Measurements from ENCODE around the gene TFAP2B. TPM values are rescaled to one million over a fixed set of nuclear protein-coding genes. Genes with fewer than 3 reads are reported as not detected.

TFAP2B gene
- total RNA-seq, 1 donor from 2014 or later, result not detected

DNA sequence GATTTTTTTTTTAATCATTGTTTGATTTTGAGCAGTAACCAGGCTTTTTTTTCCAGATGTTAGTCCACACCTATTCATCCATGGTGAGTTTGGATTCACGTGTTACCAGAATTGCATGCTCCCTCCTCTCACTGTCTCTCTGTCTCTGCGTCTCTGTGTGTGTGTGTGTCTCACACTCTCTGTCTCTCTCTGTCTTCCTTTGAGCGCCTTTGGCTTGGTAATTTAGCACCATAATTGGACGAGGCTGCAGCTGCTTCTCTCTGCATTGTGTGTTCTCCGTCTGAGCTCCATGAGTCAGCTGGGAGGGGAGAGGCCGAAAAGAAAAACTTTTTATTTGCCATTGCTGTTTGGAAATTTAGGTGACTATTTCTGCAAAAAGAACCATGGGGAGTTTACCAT lies 3.4 kb downstream of the TFAP2B start:
- ATAC-seq (ENCODE audit: poor library complexity) (no peak), DNase-seq (no peak)
- intact Hi-C loops (cut with DNase I), result no loop called here

DNA sequence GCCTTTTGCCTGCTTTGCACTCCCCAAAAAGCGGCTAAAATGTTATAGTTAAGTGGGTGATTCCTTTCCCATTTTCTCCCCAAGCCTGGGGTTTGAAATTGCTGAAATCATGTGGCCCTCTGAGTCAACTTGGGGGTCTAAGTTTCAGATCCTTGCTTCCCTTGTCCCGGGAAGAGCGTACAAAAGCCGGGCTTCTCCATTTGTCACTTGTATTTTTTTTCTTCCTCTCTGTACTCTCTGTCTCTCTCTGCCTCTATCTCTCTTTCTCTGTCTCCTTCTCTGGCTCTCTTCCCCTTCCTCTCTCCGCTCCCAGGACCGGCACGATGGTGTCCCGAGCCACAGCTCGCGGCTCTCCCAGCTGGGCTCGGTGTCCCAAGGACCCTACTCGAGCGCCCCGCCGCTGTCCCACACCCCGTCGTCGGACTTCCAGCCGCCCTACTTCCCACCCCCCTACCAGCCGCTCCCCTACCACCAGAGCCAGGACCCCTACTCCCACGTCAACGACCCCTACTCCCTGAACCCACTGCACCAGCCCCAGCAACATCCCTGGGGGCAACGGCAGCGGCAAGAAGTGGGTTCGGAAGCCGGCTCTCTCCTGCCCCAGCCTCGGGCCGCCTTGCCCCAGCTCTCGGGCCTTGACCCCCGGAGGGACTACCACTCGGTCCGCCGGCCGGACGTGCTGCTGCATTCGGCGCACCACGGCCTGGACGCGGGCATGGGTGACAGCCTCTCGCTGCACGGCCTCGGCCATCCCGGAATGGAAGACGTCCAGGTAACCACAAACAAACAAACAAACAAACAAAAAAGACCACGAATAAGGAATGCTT lies 4.6 kb downstream of the TFAP2B start:
- ATAC-seq (ENCODE audit: poor library complexity) (no peak), DNase-seq (no peak)
- intact Hi-C loops (cut with DNase I), result no loop called here

DNA sequence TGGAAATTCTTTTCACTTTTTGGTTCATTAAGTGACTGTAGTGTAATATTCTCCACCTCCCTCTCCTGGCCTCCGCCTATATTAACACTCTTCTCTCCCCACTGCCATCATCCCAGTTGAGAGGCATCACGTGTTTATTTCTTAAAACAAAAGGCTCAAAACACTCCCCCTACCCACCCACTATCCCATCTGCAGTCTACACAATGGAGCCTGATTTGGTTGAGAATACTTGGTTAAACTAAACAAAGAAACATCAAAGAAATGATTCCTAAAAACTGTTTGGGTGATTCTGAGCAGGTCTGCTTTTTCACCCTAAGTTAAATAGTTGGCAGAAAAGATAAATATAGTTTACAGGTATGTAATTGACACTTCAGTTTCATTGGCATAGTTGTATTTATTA lies 5.9 kb downstream of the TFAP2B start:
- intact Hi-C loops (cut with DNase I), result no loop called here
- ATAC-seq (ENCODE audit: poor library complexity) (no peak), DNase-seq (no peak)

DNA sequence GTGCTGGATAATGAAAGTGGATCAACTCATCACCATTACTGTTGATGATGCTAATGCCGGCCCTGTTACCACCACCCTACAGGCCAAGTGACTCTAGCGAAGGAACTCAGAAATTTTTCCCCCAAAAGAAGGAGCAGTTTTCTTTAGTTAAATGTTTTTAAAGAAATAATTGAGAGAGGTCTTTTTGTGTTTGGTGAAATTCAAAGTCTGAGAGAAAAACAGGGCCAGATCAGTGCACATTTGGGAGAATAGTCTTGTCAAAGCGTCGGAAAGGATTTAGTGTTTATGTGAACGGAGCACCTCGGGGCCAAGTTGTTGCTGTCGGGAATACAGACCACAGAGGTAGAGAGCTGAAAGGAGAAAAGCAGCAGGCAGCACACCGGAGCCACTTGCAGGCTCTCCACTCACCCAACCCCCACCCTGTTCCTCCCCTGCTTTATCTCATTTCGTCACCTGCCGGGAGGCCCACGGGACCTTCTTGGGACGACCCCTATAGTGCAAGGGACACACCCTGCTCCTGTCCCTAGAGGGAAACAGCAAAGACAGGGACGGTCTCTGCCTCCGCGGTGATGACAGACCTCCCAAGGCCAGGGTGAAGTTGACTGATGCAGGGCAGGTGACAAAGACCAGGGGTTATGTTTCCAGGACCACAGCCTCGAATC lies 6.8 kb downstream of the TFAP2B start:
- intact Hi-C loops (cut with DNase I), result no loop called here
- no peak for ATAC-seq (ENCODE audit: poor library complexity)
- DNase-seq, result no peak

DNA sequence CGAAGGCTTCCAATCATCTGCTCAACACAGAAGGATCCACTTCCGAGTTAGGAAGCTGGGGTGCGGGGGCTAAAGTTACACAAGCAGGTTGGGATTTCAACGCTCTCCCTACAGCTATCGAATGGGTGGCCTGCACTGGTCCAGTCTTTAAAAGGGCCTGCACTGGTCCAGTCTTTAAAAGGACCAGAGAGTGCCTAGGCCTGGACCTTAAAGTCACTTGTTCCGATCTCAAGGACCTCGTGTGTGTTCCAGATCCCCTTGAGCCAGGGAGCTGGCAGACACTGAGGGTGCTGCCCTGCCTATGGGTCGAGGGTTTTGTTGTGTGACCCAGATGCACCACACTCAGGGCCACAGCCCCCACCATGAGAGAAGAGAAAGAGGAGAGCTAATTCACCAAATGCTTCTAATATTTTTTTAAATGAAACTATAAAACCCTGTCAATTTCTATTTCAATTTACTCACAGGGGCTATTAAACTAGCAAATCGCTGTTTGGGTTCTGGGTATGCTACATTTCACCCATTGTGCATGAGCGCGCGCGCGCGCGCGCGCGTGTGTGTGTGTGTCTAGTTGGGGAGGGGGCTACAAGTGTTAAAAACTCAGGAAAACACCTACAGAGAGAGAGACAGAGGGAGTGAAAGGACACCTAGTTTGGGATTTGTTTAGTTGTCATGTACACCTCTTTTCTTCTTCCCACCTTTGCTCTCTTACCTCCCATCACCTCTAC lies 7.5 kb downstream of the TFAP2B start:
- intact Hi-C loops (cut with DNase I), result no loop called here
- DNase-seq (no peak), ATAC-seq (ENCODE audit: poor library complexity) (no peak)

DNA sequence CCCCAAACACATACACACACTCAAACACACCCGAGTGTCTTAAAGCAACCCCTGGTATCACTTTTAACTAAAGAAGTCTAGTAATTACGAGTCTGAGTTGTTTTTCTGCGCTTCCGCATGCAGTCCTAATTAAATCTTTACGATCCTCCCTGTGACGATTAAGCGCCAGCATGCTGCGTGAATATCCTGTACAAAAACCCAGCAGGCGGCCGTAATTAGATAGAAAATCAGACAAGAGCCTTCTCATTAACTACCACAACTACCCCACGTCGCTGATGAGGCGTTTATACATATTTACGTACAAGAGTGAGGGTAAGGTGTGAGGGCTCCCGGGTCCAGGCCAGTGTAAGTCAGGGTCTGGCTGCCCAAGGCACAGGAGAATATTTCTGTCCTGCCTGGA lies 8.1 kb downstream of the TFAP2B start:
- intact Hi-C loops (cut with DNase I), result no loop called here
- ATAC-seq (ENCODE audit: poor library complexity) (no peak), DNase-seq (no peak)

DNA sequence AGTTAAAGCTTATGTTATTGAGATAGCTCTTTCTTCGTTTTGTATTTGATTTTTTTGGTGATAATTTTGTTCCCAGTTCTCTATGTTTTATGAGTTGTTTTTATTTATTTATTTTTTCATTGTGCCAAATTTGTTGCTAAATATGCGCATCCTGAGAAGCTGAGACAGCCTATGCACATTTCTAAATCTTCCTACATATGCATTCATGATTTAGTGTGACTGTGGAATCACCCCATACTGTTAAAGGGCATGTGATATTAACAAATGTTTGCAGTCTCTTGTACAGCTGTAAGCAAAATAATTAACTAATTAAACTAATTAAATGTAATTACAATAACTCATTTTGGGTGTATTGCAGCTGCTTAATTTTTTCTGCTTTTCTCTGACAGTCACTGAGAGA lies 10.4 kb downstream of the TFAP2B start:
- ATAC-seq (ENCODE audit: poor library complexity) (no peak), DNase-seq (no peak)
- intact Hi-C loops (cut with DNase I), result no loop called here

DNA sequence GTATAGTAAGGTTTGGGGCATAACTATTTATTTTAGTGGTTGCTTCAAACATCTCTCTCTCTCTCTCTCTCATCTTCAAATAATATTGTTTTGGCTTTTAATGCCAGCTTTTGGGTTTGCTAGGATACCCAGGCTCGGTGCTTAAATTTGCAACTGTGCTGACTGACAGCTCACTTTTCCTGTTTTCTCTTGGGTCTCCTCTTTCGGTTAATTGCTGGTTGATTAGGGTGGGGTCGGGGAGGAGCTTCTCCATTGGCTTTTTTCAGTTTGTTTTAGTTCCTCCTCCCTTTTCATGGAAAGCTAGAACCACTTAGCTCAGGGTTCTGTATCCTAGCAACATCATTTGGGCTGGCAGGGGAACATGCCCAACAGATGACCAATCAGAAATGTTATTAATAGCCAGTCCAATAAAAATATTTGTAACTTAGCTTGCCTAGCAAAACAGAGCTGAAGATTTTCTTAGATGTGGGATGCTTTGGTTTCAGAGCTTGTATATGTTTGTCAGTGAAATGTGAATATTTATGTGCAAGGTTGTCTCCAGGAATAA lies 11.3 kb downstream of the TFAP2B start:
- intact Hi-C loops (cut with DNase I), result no loop called here
- no peak for ATAC-seq (ENCODE audit: poor library complexity)

DNA sequence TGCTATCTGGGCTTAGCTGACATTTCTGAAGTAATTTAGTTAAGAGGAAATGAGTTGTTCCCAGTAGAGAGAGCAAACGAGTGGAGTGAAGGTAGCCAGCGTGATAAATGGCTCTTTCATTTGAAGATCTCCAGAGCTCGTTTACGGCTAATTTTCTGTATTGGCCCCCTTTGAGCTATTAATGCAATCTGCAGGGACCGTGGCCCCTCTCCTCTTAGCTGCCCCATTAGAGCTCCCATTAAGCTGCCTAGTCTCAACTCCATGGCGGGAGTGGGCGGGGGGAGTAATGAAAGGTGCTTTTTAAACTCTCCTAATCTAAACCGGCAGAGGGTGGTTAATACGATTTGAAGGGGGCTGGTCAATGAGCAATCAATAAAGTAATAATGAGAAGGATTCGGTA lies 12.5 kb downstream of the TFAP2B start:
- intact Hi-C loops (cut with DNase I), result no loop called here
- DNase-seq, result no peak
- no peak for ATAC-seq (ENCODE audit: poor library complexity)

More for the DNA sequence above, 11.3 kb downstream of the TFAP2B start:
- DNase-seq, result no peak

DNA sequence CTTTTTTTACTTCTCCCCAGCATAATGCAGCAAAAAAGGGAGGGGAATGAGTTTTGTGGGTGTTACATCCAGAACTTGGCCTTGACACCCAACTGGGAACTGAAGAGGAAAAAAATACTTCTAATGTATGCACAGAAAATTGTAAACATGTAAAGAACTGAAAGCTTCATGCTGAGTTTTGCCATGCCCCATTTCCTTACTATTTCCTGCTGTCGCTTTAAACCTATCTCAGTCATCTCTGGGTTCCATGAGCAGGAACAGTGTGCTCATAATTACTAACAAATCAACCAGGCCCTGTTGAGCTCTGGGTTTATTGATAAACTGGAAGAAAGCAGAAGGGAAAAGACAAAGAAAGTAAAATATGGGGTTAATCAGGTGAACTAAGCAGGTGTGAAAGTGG lies 14.2 kb downstream of the TFAP2B start:
- ATAC-seq (ENCODE audit: poor library complexity) (no peak), DNase-seq (no peak)
- intact Hi-C loops (cut with DNase I), result no loop called here

DNA sequence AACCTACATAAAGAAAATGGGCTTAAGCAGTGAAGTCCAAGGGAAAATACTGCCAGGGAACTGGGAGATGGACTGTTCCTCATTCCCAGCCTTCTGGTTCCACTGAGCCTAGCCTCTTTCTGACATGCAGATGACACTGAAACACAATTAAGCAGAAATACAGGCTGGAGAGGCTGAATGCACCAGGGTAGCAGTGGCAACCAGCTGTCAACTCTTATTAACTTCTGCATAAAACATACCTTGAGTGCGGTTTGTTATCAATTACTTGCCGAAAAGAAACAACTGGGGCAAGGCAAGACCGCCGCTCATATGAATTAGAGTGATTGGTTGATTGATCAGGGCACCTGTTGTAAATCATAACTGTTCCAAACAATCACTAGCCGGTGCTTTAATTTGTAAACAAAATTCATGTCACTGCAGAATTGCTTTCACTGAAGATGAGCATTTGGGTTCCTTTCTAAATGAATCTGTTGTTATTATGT lies 16.3 kb downstream of the TFAP2B start:
- ATAC-seq (ENCODE audit: poor library complexity), result no peak
- intact Hi-C loops (cut with DNase I), result no loop called here
- DNase-seq, result no peak

DNA sequence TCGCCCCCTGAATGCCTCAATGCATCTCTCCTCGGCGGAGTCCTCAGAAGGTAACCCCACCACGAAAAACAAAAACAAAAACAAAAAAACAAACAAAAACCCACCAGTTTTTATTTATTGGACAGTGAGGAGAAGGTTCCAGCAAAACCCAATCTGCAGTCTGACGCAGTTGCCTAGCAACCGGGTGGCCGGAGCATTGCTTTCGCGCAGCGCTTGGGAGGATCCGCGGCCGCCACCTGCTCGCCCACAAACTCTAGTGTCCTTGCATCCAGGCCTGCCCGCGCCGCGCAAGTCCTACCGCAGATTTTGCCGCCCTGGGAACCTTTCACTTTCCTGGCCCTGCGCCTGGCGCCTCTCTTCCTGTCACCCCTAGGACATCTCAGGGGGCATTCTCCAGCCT lies 17.6 kb downstream of the TFAP2B start:
- ATAC-seq (ENCODE audit: poor library complexity) (no peak), DNase-seq (no peak)
- intact Hi-C loops (cut with DNase I), result no loop called here

DNA sequence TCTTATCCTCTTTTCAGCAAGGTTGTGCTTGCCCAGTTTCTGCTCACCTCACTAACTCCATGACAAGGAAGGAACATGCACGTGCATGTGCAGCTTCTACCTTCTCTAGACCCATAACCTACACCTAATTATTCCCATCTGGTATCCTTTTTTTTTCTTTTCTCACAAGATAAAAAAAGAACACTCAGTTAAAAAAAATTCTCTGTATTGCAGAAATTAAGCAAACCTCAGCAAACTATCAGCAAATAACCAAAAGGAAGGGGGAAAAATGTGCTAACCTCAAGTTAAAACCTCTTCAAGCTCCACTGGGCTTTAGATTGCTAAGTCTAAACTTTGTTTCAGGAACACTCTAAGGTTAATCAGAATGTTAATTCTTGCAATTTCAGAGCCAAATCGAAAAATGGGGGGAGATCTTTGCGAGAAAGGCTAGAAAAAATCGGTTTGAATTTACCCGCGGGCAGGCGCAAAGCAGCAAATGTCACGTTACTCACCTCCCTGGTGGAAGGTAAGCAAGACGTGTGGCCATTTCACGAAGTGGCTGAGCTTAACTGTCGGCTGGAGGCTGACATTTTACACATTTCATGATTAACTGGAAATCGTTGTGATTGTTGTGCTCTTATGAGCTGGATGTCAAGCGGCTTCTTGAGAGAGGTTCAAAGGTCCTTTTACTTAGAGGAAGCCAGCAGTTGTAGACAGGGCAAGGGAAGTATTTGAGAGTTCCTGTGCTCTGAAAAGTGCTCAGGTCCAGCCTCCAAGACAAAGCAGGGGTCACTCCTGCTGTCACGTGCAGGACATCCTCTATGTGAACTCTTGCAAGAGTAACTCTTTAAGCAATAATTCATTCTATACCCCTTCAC lies 19.1 kb downstream of the TFAP2B start:
- no peak for DNase-seq
- ATAC-seq (ENCODE audit: poor library complexity), result no peak
- intact Hi-C loops (cut with DNase I), result no loop called here

DNA sequence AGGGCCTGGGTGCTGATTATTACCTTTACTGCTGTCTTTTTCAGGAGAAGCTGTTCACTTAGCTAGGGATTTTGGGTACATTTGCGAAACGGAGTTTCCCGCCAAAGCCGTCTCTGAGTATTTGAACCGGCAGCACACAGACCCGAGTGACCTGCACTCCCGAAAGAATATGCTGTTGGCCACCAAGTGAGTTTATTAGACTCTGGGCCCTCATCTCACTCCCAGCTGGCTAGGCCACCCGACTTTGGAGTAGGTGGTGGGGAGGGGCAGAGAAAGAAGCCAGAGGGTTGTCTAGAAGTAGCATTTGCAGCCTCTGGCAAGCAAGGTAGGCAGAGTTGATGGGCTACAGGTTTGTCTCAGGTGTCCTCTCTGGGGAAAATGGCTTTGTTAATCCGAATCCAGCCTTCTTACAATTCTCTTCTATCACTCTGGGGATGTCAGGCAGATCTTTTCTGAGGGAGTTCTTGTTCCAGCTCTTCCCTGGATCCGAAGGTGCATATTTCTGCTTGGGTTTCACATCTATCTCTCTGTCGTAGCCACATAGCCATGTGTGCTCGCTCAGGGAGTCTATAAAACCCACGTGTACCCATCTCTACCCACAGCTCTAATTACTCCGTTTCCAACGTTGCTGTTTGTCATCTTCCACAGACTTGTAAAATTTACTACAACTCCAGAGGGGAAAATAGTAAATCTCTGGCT lies 21.6 kb downstream of the TFAP2B start:
- no peak for ATAC-seq (ENCODE audit: poor library complexity)
- intact Hi-C loops (cut with DNase I), result no loop called here
- no peak for DNase-seq

DNA sequence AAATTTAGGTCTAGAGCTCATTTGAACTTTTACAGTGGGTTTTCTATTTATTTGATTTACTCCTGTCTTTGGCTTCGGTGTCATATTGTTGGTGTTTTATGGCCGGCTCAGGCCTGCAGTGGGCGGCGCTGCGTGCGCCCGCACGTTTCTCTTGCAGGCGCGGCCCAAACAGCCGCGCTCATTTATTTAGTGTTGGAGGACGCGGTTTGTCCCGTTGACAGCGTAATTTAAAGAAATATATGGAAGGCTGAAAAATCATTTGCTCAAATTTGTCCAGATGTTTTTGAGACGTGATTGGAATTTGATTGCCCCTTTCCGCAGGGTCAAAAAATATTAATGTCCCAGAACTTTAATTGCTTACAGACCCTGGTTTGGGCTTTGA lies 22.1 kb downstream of the TFAP2B start:
- intact Hi-C loops (cut with DNase I), result no loop called here
- ATAC-seq (ENCODE audit: poor library complexity), result no peak
- no peak for DNase-seq

DNA sequence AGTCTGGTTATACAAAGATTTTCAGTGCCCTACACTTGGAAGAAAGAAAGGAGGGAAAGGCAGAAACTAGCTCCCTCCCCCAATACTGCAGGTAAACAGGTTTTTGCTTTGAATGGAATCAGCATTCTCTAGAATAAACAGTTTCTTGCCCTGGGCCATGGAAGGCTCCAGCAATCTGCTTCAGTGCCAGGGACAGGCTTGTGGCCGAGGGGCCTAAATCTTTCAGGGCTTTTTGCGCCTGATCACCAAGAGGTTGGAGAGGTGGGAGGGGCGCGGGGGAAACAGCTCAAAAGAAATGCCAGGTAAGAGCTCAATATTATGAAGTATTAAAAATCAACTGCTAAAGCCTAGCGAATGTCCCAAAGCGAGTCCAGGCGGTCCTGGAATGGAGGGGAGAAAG lies 23.8 kb downstream of the TFAP2B start:
- ATAC-seq (ENCODE audit: poor library complexity) (no peak), DNase-seq (no peak)
- intact Hi-C loops (cut with DNase I), result no loop called here

DNA sequence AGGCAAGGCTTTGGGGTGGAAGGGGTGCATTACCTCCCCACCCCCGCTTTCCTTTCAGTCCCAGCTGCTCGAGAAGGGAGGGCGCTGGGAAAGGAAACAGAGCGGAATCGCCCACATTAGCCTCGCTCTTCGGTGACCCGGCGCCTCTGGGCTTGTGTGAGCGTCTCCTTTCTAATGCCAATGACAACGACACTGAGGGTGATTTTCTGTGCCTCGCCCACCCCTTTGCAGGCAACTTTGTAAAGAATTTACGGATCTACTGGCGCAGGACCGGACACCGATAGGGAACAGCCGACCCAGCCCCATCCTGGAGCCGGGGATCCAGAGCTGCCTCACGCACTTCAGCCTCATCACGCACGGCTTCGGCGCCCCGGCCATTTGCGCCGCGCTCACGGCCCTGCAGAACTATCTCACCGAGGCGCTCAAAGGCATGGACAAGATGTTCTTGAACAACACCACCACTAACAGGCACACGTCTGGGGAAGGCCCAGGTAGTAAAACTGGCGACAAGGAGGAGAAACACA lies 24.3 kb downstream of the TFAP2B start:
- DNase-seq (no peak), ATAC-seq (ENCODE audit: poor library complexity) (no peak)
- intact Hi-C loops (cut with DNase I), result no loop called here

DNA sequence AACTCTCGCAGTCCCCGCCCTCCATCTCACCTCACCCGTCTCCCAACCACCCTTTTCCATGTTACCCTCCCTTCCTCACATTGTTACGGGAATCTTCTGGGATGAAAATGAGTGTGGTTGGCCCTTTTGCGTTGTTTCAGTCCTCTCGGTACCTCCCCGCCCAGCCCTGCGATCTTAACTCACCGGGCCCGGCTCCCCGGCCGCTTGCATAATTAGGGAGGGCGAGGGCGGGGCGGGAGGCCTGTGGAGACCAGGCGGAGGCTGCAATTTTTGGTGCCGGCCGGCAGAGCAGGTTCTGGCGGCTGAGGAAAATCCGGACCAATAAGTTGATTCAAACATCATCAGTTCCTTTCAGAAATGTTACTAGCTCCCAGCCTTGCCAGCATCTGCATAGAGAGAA lies 25.2 kb downstream of the TFAP2B start:
- intact Hi-C loops (cut with DNase I), result no loop called here
- DNase-seq, result no peak
- no peak for ATAC-seq (ENCODE audit: poor library complexity)
